NB4 (cell line): ENCODE data around the gene IMMP2L.

ENCODE experiments used
- CTCF ChIP-seq: IDR thresholded peaks from one replicate; pipeline ENCODE4 v1.5.1; 2012; ENCODE audit warnings: low read depth, low read length
- MAX ChIP-seq: IDR thresholded peaks from 2 replicates; pipeline ENCODE4 v1.6.1; 2011; ENCODE audit warnings: low read depth, low read length
- MYC ChIP-seq: IDR thresholded peaks from 2 replicates; pipeline ENCODE4 v1.6.1; 2011; ENCODE audit warnings: low read depth, low read length
- POLR2A ChIP-seq: IDR thresholded peaks from 2 replicates; pipeline ENCODE4 v1.6.1; 2011; ENCODE audit warnings: mild to moderate bottlenecking; ENCODE audit not compliant: insufficient read length; ENCODE audit errors: extremely low read depth

- no peak for TF ChIP-seq CTCF
- TF ChIP-seq POLR2A, result no peak
- TF ChIP-seq MAX, result no peak
- no peak for TF ChIP-seq MYC
Measured at GRCh38 chr7:111162692-111163091, 399.6 kb downstream of the IMMP2L start.
